Subcutaneous adipose tissue (tissue), 4 donors: ENCODE measurements around the gene JMJD4. TPM values are rescaled to one million over a fixed set of nuclear protein-coding genes. Genes with fewer than 3 reads are reported as not detected.

ENCODE experiments used
- CTCF ChIP-seq: fragments of 450-650 bp; IDR thresholded peaks from one replicate; pipeline ENCODE4 v1.5.1; 2016; ENCODE audit warnings: low read depth, mild to moderate bottlenecking, control low read depth, antibody characterized with exemption, moderate library complexity
- total RNA-seq, 4 donors: library from RNA; depleted of rRNA; stranded (reverse); fragments of >200 nt; gene quantifications; one replicate each; pipeline ENCODE4 v1.1.0, GENCODE V29; 2016

The JMJD4 gene
- total RNA-seq, 4 donors from 2014 or later, result 11.5 to 22.0 (median 12.4) TPM

- no peak for TF ChIP-seq CTCF
Measured at GRCh38 chr1:227729881-227730629, 5.0 kb downstream of the JMJD4 start.

- TF ChIP-seq CTCF, result no peak
Measured at GRCh38 chr1:227729144-227729880, 5.8 kb downstream of the JMJD4 start.

- TF ChIP-seq CTCF, result no peak
Measured at GRCh38 chr1:227728892-227729143, 6.3 kb downstream of the JMJD4 start.

GRCh38 chr1:227728059-227728891 lies 6.8 kb downstream of the JMJD4 start:
- TF ChIP-seq CTCF, result no peak

GRCh38 chr1:227726924-227727599 lies 8.0 kb downstream of the JMJD4 start:
- TF ChIP-seq CTCF, result no peak

GRCh38 chr1:227726318-227726717 lies 8.8 kb downstream of the JMJD4 start:
- no peak for TF ChIP-seq CTCF
